Suprapubic skin (tissue), 3 donors: Measurements from ENCODE around the gene ZNF577.
"Not testable (repeated sequence)": the region's sequence is repeated elsewhere in the genome, so short reads cannot be mapped to it uniquely, and the experiment has no call there.

ENCODE experiments used
- POLR2A ChIP-seq, 2 donors: fragments of 450-650 bp; IDR thresholded peaks; one replicate each; pipeline ENCODE4 v1.6.1; 2017; ENCODE audit warnings: antibody characterized with exemption in 2 of 2, mild to moderate bottlenecking in 2 of 2, moderate library complexity in 2 of 2
- TF ChIP-seq, protein P1 (sequence below), 2 donors: fragments of 200-600 bp in 1 of 2; fragments of 450-650 bp in 1 of 2; sonication (generic) in 1 of 2; IDR thresholded peaks; one replicate each; pipeline ENCODE4 v1.5.1; 2016 to 2019; ENCODE audit warnings: antibody characterized with exemption in 2 of 2, mild to moderate bottlenecking in 1 of 2, moderate library complexity in 1 of 2

DNA sequence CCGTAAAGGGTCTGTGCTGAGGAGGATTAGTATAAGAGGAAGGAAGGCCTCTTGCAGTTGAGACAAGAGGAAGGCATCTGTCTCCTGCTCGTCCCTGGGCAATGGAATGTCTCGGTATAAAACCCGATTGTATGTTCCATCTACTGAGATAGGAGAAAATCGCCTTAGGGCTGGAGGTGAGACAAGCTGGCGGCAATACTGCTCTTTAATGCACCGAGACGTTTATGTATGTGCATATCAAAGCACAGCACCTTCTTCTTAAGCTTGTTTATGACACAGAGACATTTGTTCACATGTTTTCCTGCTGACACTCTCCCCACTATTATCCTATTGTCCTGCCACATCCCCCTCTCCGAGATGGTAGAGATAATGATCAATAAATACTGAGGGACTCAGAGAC lies 18.4 kb upstream of the ZNF577 start:
- TF ChIP-seq, protein P1, sequence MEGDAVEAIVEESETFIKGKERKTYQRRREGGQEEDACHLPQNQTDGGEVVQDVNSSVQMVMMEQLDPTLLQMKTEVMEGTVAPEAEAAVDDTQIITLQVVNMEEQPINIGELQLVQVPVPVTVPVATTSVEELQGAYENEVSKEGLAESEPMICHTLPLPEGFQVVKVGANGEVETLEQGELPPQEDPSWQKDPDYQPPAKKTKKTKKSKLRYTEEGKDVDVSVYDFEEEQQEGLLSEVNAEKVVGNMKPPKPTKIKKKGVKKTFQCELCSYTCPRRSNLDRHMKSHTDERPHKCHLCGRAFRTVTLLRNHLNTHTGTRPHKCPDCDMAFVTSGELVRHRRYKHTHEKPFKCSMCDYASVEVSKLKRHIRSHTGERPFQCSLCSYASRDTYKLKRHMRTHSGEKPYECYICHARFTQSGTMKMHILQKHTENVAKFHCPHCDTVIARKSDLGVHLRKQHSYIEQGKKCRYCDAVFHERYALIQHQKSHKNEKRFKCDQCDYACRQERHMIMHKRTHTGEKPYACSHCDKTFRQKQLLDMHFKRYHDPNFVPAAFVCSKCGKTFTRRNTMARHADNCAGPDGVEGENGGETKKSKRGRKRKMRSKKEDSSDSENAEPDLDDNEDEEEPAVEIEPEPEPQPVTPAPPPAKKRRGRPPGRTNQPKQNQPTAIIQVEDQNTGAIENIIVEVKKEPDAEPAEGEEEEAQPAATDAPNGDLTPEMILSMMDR (IDR thresholded peaks at IDR 0.05): not testable (repeated sequence)
- not testable (repeated sequence) for TF ChIP-seq POLR2A (IDR thresholded peaks at IDR 0.05)
